ENCODE results near the gene THSD7A.

THSD7A gene

GRCh38 chr7:11713352-11713751 is 118.6 kb downstream of the THSD7A start:
- TF ChIP-seq, protein P1, sequence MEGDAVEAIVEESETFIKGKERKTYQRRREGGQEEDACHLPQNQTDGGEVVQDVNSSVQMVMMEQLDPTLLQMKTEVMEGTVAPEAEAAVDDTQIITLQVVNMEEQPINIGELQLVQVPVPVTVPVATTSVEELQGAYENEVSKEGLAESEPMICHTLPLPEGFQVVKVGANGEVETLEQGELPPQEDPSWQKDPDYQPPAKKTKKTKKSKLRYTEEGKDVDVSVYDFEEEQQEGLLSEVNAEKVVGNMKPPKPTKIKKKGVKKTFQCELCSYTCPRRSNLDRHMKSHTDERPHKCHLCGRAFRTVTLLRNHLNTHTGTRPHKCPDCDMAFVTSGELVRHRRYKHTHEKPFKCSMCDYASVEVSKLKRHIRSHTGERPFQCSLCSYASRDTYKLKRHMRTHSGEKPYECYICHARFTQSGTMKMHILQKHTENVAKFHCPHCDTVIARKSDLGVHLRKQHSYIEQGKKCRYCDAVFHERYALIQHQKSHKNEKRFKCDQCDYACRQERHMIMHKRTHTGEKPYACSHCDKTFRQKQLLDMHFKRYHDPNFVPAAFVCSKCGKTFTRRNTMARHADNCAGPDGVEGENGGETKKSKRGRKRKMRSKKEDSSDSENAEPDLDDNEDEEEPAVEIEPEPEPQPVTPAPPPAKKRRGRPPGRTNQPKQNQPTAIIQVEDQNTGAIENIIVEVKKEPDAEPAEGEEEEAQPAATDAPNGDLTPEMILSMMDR (IDR thresholded peaks at IDR 0.05; ENCODE audit: low read depth, low read length): no peak
- no peak for DNase-seq (ENCODE audit: extremely low read depth, low read depth)

DNA sequence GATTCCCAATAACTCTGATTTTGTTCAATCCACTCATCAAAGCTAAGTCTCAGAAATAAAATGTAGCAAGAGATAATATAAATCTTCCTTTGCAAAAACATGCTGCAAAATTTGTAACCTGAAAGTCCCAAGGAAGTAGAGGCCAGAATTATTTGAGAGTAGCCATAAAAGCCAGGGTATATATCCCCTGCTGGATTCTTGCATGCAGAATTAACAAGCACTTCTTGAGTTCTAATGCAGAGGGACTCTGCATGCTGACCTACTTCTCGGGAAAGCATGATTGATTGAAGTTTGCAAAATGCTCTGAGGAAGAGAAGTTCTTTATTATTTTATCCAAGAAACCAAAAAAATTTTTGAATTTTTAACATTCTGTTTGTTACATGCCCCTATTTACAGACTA is 121.6 kb downstream of the THSD7A start:
- TF ChIP-seq, protein P1 (IDR thresholded peaks at IDR 0.05; ENCODE audit: low read depth, low read length): no peak
- DNase-seq (ENCODE audit: extremely low read depth, low read depth): no peak

DNA sequence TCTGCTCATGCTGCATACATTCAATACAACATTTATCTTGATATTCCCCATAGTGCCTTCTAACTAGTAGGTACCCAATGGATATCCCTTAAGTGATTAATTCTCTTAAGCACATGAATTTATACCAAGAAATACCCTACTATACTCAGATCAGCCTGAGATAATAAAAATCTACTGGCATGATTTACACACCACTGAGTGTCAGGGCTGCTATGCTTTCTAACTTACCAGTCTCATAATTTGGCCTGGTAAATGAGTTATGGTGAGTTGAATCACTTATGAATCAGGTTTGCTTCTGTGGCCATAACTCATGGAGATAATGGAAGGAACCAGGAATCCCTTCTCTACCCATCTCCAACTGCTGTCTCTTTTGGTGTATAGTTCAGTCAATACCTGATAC is 122.8 kb downstream of the THSD7A start:
- DNase-seq (ENCODE audit: extremely low read depth, low read depth): no peak
- TF ChIP-seq, protein P1 (IDR thresholded peaks at IDR 0.05; ENCODE audit: low read depth, low read length): no peak

DNA sequence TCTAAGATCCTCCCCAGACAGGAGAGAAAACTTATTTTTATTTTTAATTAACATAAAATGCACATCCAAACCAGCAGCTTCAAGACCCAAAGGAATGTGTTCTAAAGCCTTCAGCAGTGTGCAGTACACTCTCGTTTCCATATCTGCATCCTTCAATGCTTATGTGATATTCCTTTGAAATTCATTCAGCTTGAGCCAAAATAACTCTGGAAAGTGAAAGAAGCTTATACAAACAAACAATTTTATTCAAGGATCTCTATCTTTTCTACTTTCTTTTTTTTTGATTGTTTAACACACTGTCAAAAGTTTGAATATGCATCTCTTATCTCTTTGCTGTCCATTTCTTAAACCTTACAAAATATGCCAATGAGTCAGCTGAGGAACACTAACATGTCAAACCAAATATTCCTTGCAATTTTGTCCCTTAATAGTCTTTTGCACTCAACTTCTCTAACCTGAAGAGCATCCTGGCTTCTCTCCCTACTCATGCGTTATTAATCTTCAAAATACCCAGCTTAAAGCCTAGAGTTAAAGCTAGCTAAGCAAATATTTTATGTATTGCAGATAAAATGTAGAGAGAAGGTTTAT is 124.3 kb downstream of the THSD7A start:
- DNase-seq (ENCODE audit: extremely low read depth, low read depth): no peak
- TF ChIP-seq, protein P1 (IDR thresholded peaks at IDR 0.05; ENCODE audit: low read depth, low read length): no peak

GRCh38 chr7:11706666-11707605 is 125.1 kb downstream of the THSD7A start:
- DNase-seq (ENCODE audit: extremely low read depth, low read depth): no peak
- TF ChIP-seq, protein P1 (IDR thresholded peaks at IDR 0.05; ENCODE audit: low read depth, low read length): no peak

DNA sequence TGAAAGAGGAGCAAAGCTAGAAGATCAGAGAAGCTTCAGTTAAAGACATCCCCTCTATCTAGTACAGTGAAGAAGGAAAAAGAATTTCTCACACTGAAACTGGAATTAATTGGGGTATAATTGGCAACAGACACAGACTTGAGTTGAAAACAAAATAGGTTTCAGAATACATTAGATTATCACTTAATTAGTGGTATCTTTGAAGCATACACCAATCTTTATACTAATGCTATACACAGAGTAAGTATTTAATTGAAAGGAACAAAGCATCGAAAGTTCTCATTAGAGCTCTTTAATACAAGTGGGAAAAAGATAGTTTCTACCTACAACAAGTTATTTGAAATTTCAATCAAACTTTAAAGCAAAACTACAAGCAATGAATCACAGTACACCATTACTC is 128.2 kb downstream of the THSD7A start:
- no peak for DNase-seq (ENCODE audit: extremely low read depth, low read depth)
- TF ChIP-seq, protein P1 (IDR thresholded peaks at IDR 0.05; ENCODE audit: low read depth, low read length): no peak

GRCh38 chr7:11702938-11703337 is 129.1 kb downstream of the THSD7A start:
- TF ChIP-seq, protein P1 (IDR thresholded peaks at IDR 0.05; ENCODE audit: low read depth, low read length): no peak
- DNase-seq (ENCODE audit: extremely low read depth, low read depth): no peak
